Central memory CD8-positive, alpha-beta T cell (primary cell): ENCODE measurements around the gene SEMA6A.

Experiments used
- ATAC-seq: fragments of 150-1000 bp; cut with Tn5 transposase; replicated peaks from 2 replicates; pipeline ENCODE4 v1.10.0; 2022; ENCODE audit warnings: mild to moderate bottlenecking, moderate FRiP score, moderate number of reproducible peaks; ENCODE audit not compliant: poor library complexity, severe bottlenecking; ENCODE audit errors: extremely low read depth
- DNase-seq, 2 donors: peaks; one replicate each; pipeline ENCODE4 v3.0.0; 2021; ENCODE audit warnings: low spot score in 2 of 2
- H3K27ac Mint-ChIP-seq: one replicate; pipeline ENCODE4 v1.8.0; 2022; ENCODE audit warnings: low read depth, mild to moderate bottlenecking, moderate library complexity, mixed read lengths
- H3K27me3 Mint-ChIP-seq: one replicate; pipeline ENCODE4 v1.8.0; 2022; ENCODE audit warnings: mixed read lengths
- H3K36me3 Mint-ChIP-seq: one replicate; pipeline ENCODE4 v1.8.0; 2022; ENCODE audit warnings: mild to moderate bottlenecking, moderate library complexity, mixed read lengths; ENCODE audit not compliant: insufficient read depth
- H3K4me1 Mint-ChIP-seq: one replicate; pipeline ENCODE4 v1.8.0; 2022; ENCODE audit warnings: mixed read lengths
- H3K4me3 Mint-ChIP-seq: one replicate; pipeline ENCODE4 v1.8.0; 2022; ENCODE audit warnings: mild to moderate bottlenecking, moderate library complexity, mixed read lengths
- H3K9me3 Mint-ChIP-seq: one replicate; pipeline ENCODE4 v1.8.0; 2022; ENCODE audit warnings: mixed read lengths

SEMA6A gene

GRCh38 chr5:116507941-116508655, 66.5 kb downstream of the SEMA6A start:
- Mint-ChIP-seq H3K27me3 (no peaks in the 10 kb centered on the region), H3K9me3 (no peaks in the 10 kb centered on the region), H3K27ac (no peak overlapping the region), H3K4me1 (no peaks in the 10 kb centered on the region), H3K4me3 (no peak overlapping the region), H3K36me3 (no peaks in the 10 kb centered on the region)
- ATAC-seq = no peak
- DNase-seq = no peak

GRCh38 chr5:116507051-116507537, 67.5 kb downstream of the SEMA6A start:
- Mint-ChIP-seq H3K4me3 (no peak overlapping the region), H3K27me3 (no peaks in the 10 kb centered on the region), H3K9me3 (no peaks in the 10 kb centered on the region), H3K4me1 (no peaks in the 10 kb centered on the region), H3K27ac (no peak overlapping the region), H3K36me3 (no peaks in the 10 kb centered on the region)
- no peak for ATAC-seq
- no peak for DNase-seq

GRCh38 chr5:116506488-116506887, 68.1 kb downstream of the SEMA6A start:
- DNase-seq = no peak
- no peak for ATAC-seq
- H3K36me3 Mint-ChIP-seq = no peaks in the 10 kb centered on the region
- H3K4me3 Mint-ChIP-seq = no peak overlapping the region
- H3K27me3 Mint-ChIP-seq = no peaks in the 10 kb centered on the region
- H3K9me3 Mint-ChIP-seq = no peaks in the 10 kb centered on the region
- H3K27ac Mint-ChIP-seq = no peak overlapping the region
- no peaks in the 10 kb centered on the region for H3K4me1 Mint-ChIP-seq

- Mint-ChIP-seq H3K4me1 (no peaks in the 10 kb centered on the region), H3K4me3 (no peak overlapping the region)
These were observed 69.9 kb downstream of the SEMA6A start for GRCh38 chr5:116504593-116505166.

GRCh38 chr5:116502616-116503015, 72.0 kb downstream of the SEMA6A start:
- Mint-ChIP-seq H3K9me3 (no peaks in the 10 kb centered on the region), H3K27me3 (no peaks in the 10 kb centered on the region), H3K4me1 (no peaks in the 10 kb centered on the region), H3K4me3 (no peak overlapping the region), H3K27ac (no peak overlapping the region), H3K36me3 (no peaks in the 10 kb centered on the region)
- no peak for ATAC-seq
- DNase-seq = no peak

More at GRCh38 chr5:116504593-116505166, 69.9 kb downstream of the SEMA6A start:
- DNase-seq (no peak), ATAC-seq (no peak)
- Mint-ChIP-seq H3K9me3 (no peaks in the 10 kb centered on the region), H3K27me3 (no peaks in the 10 kb centered on the region), H3K27ac (no peak overlapping the region), H3K36me3 (no peaks in the 10 kb centered on the region)

GRCh38 chr5:116502138-116502537, 72.5 kb downstream of the SEMA6A start:
- Mint-ChIP-seq H3K27me3 (no peaks in the 10 kb centered on the region), H3K36me3 (no peaks in the 10 kb centered on the region), H3K9me3 (no peaks in the 10 kb centered on the region), H3K4me1 (no peaks in the 10 kb centered on the region), H3K4me3 (no peak overlapping the region), H3K27ac (no peak overlapping the region)
- no peak for ATAC-seq
- no peak for DNase-seq

- no peaks in the 10 kb centered on the region for H3K4me1 Mint-ChIP-seq
- DNase-seq = no peak
These were observed 76.0 kb downstream of the SEMA6A start for GRCh38 chr5:116498503-116499048.

GRCh38 chr5:116497631-116498030, 77.0 kb downstream of the SEMA6A start:
- Mint-ChIP-seq H3K4me1 (no peaks in the 10 kb centered on the region), H3K9me3 (peaks cover 6% of the 10 kb centered on the region), H3K36me3 (no peaks in the 10 kb centered on the region), H3K4me3 (no peak overlapping the region), H3K27me3 (no peaks in the 10 kb centered on the region), H3K27ac (no peak overlapping the region)
- no peak for DNase-seq
- ATAC-seq = no peak

More at GRCh38 chr5:116498503-116499048, 76.0 kb downstream of the SEMA6A start:
- Mint-ChIP-seq H3K4me3 (no peak overlapping the region), H3K27me3 (no peaks in the 10 kb centered on the region), H3K9me3 (peaks cover 6% of the 10 kb centered on the region), H3K36me3 (no peaks in the 10 kb centered on the region), H3K27ac (no peak overlapping the region)
- no peak for ATAC-seq

GRCh38 chr5:116495786-116496357, 78.8 kb downstream of the SEMA6A start:
- Mint-ChIP-seq H3K9me3 (peaks cover 6% of the 10 kb centered on the region), H3K27ac (no peak overlapping the region), H3K36me3 (no peaks in the 10 kb centered on the region), H3K27me3 (no peaks in the 10 kb centered on the region), H3K4me1 (no peaks in the 10 kb centered on the region), H3K4me3 (no peak overlapping the region)
- DNase-seq (no peak), ATAC-seq (no peak)

GRCh38 chr5:116494784-116495450, 79.7 kb downstream of the SEMA6A start:
- Mint-ChIP-seq H3K27ac (no peak overlapping the region), H3K4me1 (no peaks in the 10 kb centered on the region), H3K27me3 (no peaks in the 10 kb centered on the region), H3K9me3 (peaks cover 6% of the 10 kb centered on the region), H3K36me3 (no peaks in the 10 kb centered on the region), H3K4me3 (no peak overlapping the region)
- DNase-seq = no peak
- ATAC-seq = no peak

GRCh38 chr5:116492776-116493175, 81.8 kb downstream of the SEMA6A start:
- Mint-ChIP-seq H3K36me3 (no peaks in the 10 kb centered on the region), H3K27ac (no peak overlapping the region), H3K9me3 (peaks cover 6% of the 10 kb centered on the region), H3K4me3 (no peak overlapping the region), H3K27me3 (no peaks in the 10 kb centered on the region), H3K4me1 (no peaks in the 10 kb centered on the region)
- ATAC-seq = no peak
- no peak for DNase-seq

GRCh38 chr5:116492016-116492623, 82.5 kb downstream of the SEMA6A start:
- Mint-ChIP-seq H3K4me3 (no peak overlapping the region), H3K27ac (no peak overlapping the region), H3K4me1 (no peaks in the 10 kb centered on the region), H3K9me3 (peaks cover 6% of the 10 kb centered on the region), H3K36me3 (no peaks in the 10 kb centered on the region), H3K27me3 (no peaks in the 10 kb centered on the region)
- DNase-seq (no peak), ATAC-seq (peak; percentile 74)
